DND-41 (cell line): ENCODE measurements around the gene PLXNA4.

Source experiments
- EZH2 ChIP-seq: IDR thresholded peaks from 3 replicates; pipeline ENCODE4 v1.6.1; 2012; ENCODE audit warnings: borderline replicate concordance, low read depth, mild to moderate bottlenecking, moderate library complexity, low read length, inconsistent platforms; ENCODE audit not compliant: severe bottlenecking
- TF ChIP-seq, protein P1 (sequence below): IDR thresholded peaks from 2 replicates; pipeline ENCODE4 v1.5.1; 2012; ENCODE audit warnings: borderline replicate concordance, low read length, moderate library complexity, mild to moderate bottlenecking; ENCODE audit not compliant: poor library complexity, severe bottlenecking; ENCODE audit errors: extremely low read depth

DNA sequence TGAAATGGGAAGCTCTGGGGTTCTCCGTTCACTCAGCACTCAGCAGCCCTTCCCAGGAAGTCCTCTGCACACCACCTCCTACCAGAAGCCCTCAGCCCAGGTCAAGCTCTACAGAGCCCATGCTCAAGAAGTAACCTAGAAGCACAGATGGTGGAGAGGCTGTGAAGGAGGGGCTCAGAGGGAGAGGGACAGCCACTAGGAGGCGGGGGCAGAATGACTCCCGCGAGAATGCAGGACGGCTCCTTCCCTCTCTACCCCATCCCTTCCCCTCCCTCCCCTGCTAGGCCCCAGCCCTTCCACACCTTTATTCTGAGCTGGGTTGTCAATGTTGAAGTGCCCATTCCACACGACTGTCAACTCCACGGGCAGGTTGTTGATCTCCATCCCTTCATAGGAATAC, 373.2 kb downstream of the PLXNA4 start:
- TF ChIP-seq, protein P1, sequence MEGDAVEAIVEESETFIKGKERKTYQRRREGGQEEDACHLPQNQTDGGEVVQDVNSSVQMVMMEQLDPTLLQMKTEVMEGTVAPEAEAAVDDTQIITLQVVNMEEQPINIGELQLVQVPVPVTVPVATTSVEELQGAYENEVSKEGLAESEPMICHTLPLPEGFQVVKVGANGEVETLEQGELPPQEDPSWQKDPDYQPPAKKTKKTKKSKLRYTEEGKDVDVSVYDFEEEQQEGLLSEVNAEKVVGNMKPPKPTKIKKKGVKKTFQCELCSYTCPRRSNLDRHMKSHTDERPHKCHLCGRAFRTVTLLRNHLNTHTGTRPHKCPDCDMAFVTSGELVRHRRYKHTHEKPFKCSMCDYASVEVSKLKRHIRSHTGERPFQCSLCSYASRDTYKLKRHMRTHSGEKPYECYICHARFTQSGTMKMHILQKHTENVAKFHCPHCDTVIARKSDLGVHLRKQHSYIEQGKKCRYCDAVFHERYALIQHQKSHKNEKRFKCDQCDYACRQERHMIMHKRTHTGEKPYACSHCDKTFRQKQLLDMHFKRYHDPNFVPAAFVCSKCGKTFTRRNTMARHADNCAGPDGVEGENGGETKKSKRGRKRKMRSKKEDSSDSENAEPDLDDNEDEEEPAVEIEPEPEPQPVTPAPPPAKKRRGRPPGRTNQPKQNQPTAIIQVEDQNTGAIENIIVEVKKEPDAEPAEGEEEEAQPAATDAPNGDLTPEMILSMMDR: no peak
- TF ChIP-seq EZH2: no peak
